ENCODE results near the gene MEGF6. TPM values are rescaled to one million over a fixed set of nuclear protein-coding genes. Genes with fewer than 3 reads are reported as not detected.

MEGF6 gene
- total and polyA plus RNA-seq, 2 of the 8 experiments (the other 6 are each of a cell fraction or from before 2014, with no cell fraction given) = 4.1 to 14.8 TPM

DNA sequence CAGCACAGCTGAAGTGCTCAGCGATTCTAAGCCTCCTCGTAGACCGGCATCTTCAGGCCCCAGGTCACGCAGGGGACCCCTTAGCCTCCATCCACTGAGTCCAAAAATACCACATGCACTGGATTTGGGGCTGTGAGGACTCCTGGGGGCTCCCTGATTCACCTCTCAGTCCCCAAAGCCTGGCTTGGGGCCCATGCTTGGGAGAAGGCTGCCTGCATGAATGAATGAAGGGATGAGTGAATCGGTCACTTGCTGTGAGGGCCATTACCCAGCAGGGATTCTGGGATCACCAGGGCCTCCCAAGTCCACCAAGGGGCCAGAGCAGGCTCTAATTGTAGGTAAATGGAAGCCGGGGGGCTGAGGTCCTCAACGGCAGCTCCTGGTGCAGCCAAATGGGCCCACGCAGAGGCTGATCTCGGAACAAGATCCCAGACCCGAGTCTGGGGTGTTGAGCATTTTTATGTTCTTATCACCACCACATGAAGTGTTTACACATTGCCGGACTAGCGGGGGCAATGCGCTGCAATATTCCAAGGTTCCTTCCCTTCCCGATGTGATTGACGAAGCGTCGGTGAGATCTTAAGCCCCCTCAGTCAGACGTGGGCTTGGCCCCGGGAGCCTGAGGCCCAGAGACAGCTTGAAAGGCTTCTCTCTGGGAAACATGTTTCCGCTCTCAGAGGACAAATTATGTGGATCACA, 170.4 kb downstream of the MEGF6 start:
- FAIRE-seq = no peak
- H3K79me2 ChIP-seq (ENCODE audit: control insufficient read depth in 1 of 2, insufficient read depth in 2 of 2, low read length in 2 of 2) = no peaks in the 10 kb centered on the region
- H2BK15ac ChIP-seq (ENCODE audit: low read length) = no peak overlapping the region
- H2BK120ac ChIP-seq (replicated peaks; ENCODE audit: low read depth, low read length) = no peak overlapping the region
- no peak overlapping the region for H3K9ac ChIP-seq (replicated peaks in 1 of 4; ENCODE audit: extremely low read depth in 1 of 4, low read depth in 3 of 4, low read length in 3 of 4)
- H2BK5ac ChIP-seq (ENCODE audit: low read depth, low read length) = no peak overlapping the region
- DNase-seq (ENCODE audit: low read depth in 1 of 2, low spot score in 2 of 2) = no peak
- no peaks in the 10 kb centered on the region for H3K79me1 ChIP-seq (ENCODE audit: low read depth, low read length)
- H3K23ac ChIP-seq (ENCODE audit: insufficient read length) = no peak overlapping the region
- no peak overlapping the region for H2BK12ac ChIP-seq (ENCODE audit: low read depth, low read length)
- 95% methylated on average over 20 of the region's 20 CpGs; no CpG with 5 or more reads in 1 of the 2 experiments for WGBS, 2 experiments (ENCODE audit: extremely low coverage in 1 of 2, insufficient coverage in 1 of 2, insufficient read length in 1 of 2, insufficient replicate concordance in 2 of 2, low coverage in 1 of 2, low lambda C conversion rate in 2 of 2, missing lambda C conversion rate in 1 of 2)
- H3K23me2 ChIP-seq (ENCODE audit: low read depth, low read length) = no peaks in the 10 kb centered on the region
- H3K18ac ChIP-seq (ENCODE audit: extremely low read depth, low read length) = no peak overlapping the region
- no peak overlapping the region for H3K14ac ChIP-seq (ENCODE audit: insufficient read length)
- H3K4me2 ChIP-seq (ENCODE audit: insufficient read depth in 1 of 2, low read depth in 2 of 2, low read length in 2 of 2) = no peak overlapping the region
- H3K4ac ChIP-seq (replicated peaks; ENCODE audit: insufficient read length, low read depth, low read length) = no peak overlapping the region
- CTCF ChIA-PET (ENCODE audit: partially characterized antibody) = interaction anchor here (0.6 to 6.5 kb wide), 8 partner anchors 8 to 179 kb away, joined by 3 to 35 read pairs (median 3); no protein-coding TSS in a partner anchor
- no peak overlapping the region for H2AFZ ChIP-seq (ENCODE audit: low read length)
- H3K4me1 ChIP-seq (replicated peaks in 1 of 4; ENCODE audit: control insufficient read depth in 3 of 4, insufficient read depth in 4 of 4, low read length in 3 of 4) = peaks cover 0 to 3% (median 1%) of the 10 kb centered on the region in 4 experiments; a peak in 3 of 7 replicates
- no peak overlapping the region for H4K91ac ChIP-seq (replicated peaks; ENCODE audit: insufficient read length, low read length)
- H3K36me3 ChIP-seq (ENCODE audit: control insufficient read depth in 2 of 4, insufficient read depth in 4 of 4, low read length in 3 of 4) = no peaks in the 10 kb centered on the region
- H3K56ac ChIP-seq (replicated peaks; ENCODE audit: insufficient read length, low read depth, low read length) = no peak overlapping the region
- no peak overlapping the region for H4K8ac ChIP-seq (ENCODE audit: extremely low read depth, insufficient read depth, low read length)
- POLR2A ChIA-PET (ENCODE audit: partially characterized antibody) = no interaction called here
- H3K27me3 ChIP-seq (replicated peaks in 1 of 4; ENCODE audit: control insufficient read depth in 3 of 4, extremely low read depth in 1 of 4, insufficient read depth in 3 of 4, low read length in 3 of 4) = peaks cover 0 to 2% (median under 1%) of the 10 kb centered on the region in 4 experiments; a peak in 1 of 7 replicates
- H3K27ac ChIP-seq (ENCODE audit: low read depth, low read length) = no peak overlapping the region
- no peaks in the 10 kb centered on the region for H3K9me3 ChIP-seq (ENCODE audit: insufficient read depth in 2 of 2, low read depth in 1 of 2, low read length in 1 of 2)
- H4K20me1 ChIP-seq (replicated peaks in 1 of 2; ENCODE audit: control insufficient read depth in 1 of 2, insufficient read depth in 2 of 2, low read length in 2 of 2) = no peaks in the 10 kb centered on the region
- H3K4me3 ChIP-seq (ENCODE audit: extremely low read depth in 1 of 4, insufficient read depth in 2 of 4, low read depth in 3 of 4, low read length in 4 of 4) = no peak overlapping the region
- H2AK5ac ChIP-seq (ENCODE audit: low read depth, low read length) = no peak overlapping the region
- H4K5ac ChIP-seq (ENCODE audit: insufficient read length, low read depth, low read length) = no peak overlapping the region
- H2BK20ac ChIP-seq (ENCODE audit: low read length) = no peak overlapping the region
- no peak for TF ChIP-seq NANOG (IDR thresholded peaks at IDR 0.05; ENCODE audit: insufficient read depth, low read depth, low read length, poor library complexity, severe bottlenecking)
- TF ChIP-seq, protein P1, sequence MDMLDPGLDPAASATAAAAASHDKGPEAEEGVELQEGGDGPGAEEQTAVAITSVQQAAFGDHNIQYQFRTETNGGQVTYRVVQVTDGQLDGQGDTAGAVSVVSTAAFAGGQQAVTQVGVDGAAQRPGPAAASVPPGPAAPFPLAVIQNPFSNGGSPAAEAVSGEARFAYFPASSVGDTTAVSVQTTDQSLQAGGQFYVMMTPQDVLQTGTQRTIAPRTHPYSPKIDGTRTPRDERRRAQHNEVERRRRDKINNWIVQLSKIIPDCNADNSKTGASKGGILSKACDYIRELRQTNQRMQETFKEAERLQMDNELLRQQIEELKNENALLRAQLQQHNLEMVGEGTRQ (IDR thresholded peaks at IDR 0.05; ENCODE audit: low read length) = no peak
- no peak for TF ChIP-seq EZH2 (IDR thresholded peaks at IDR 0.05; ENCODE audit: low read depth, low read length, severe bottlenecking)
- no peak for TF ChIP-seq POU5F1 (IDR thresholded peaks at IDR 0.05; ENCODE audit: low read depth, low read length)
- TF ChIP-seq RNF2 (IDR thresholded peaks at IDR 0.05; ENCODE audit: borderline replicate concordance, low read depth, low read length, missing control alignments, poor library complexity, severe bottlenecking) = no peak
- TF ChIP-seq JUN (IDR thresholded peaks at IDR 0.05; ENCODE audit: low read depth, low read length) = no peak
- TF ChIP-seq, protein P2, sequence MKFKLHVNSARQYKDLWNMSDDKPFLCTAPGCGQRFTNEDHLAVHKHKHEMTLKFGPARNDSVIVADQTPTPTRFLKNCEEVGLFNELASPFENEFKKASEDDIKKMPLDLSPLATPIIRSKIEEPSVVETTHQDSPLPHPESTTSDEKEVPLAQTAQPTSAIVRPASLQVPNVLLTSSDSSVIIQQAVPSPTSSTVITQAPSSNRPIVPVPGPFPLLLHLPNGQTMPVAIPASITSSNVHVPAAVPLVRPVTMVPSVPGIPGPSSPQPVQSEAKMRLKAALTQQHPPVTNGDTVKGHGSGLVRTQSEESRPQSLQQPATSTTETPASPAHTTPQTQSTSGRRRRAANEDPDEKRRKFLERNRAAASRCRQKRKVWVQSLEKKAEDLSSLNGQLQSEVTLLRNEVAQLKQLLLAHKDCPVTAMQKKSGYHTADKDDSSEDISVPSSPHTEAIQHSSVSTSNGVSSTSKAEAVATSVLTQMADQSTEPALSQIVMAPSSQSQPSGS (IDR thresholded peaks at IDR 0.05; ENCODE audit: low read length) = no peak
- no peak for TF ChIP-seq SP2 (IDR thresholded peaks at IDR 0.05; ENCODE audit: low read length)
- TF ChIP-seq TBP (IDR thresholded peaks at IDR 0.05; ENCODE audit: low read depth, low read length) = no peak

Measured in H1 (cell line).